ENCODE results near the gene SMYD3. TPM values are rescaled to one million over a fixed set of nuclear protein-coding genes. Genes with fewer than 3 reads are reported as not detected.

The SMYD3 gene
- total and polyA plus RNA-seq, 2 donors (not counting 1 experiment from before 2014, with no cell fraction given): 69.4 to 83.1 TPM

DNA sequence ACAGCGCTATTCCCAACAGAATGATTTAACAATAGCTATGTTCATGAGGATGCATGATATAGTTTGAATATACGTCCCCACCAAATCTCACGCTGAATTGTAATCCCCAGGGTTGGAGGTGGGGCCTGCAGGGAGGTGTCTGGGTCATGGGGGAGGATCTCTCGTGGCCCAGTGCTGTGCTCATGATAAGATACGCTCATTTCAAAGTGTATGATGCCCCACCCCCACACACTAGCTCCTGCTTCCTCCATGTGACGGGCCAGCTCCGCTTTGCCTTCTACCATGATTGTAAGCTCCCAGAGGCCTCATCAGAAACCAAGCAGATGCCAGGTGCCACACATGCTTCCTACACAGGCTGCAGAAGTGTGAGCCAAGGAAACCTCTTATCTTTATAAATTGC is 93.6 kb downstream of the SMYD3 start:
- no peak overlapping the region for H3K4me3 ChIP-seq (replicated peaks in 1 of 4; ENCODE audit: control extremely low read depth in 1 of 4, insufficient read depth in 1 of 4, low read depth in 3 of 4, low read length in 4 of 4)
- H3K27me3 ChIP-seq (ENCODE audit: control insufficient read depth, insufficient read depth, low read length): no peaks in the 10 kb centered on the region
- no peak overlapping the region for H3K9ac ChIP-seq (ENCODE audit: insufficient read depth, low read length)
- no peaks in the 10 kb centered on the region for H3K4me1 ChIP-seq (ENCODE audit: control insufficient read depth, extremely low read depth, insufficient read depth, low read length)
- H3K4me2 ChIP-seq (ENCODE audit: extremely low read depth, insufficient read depth, low read length): no peak overlapping the region
- H3K9me3 ChIP-seq (ENCODE audit: control insufficient read depth, insufficient read depth, low read depth, low read length): no peaks in the 10 kb centered on the region
- no peak overlapping the region for H3K27ac ChIP-seq (ENCODE audit: insufficient read depth, low read length)
- H4K20me1 ChIP-seq (ENCODE audit: control insufficient read depth, extremely low read depth, insufficient read depth, low read length): no peaks in the 10 kb centered on the region
- no peaks in the 10 kb centered on the region for H3K36me3 ChIP-seq (ENCODE audit: control insufficient read depth, insufficient read depth, low read length)
- no peak overlapping the region for H2AFZ ChIP-seq (ENCODE audit: low read length)
- DNase-seq (ENCODE audit: low read depth in 2 of 2): no peak
- no peak for TF ChIP-seq EZH2 (IDR thresholded peaks at IDR 0.05; ENCODE audit: low read length, missing control alignments)
- TF ChIP-seq, protein P1, sequence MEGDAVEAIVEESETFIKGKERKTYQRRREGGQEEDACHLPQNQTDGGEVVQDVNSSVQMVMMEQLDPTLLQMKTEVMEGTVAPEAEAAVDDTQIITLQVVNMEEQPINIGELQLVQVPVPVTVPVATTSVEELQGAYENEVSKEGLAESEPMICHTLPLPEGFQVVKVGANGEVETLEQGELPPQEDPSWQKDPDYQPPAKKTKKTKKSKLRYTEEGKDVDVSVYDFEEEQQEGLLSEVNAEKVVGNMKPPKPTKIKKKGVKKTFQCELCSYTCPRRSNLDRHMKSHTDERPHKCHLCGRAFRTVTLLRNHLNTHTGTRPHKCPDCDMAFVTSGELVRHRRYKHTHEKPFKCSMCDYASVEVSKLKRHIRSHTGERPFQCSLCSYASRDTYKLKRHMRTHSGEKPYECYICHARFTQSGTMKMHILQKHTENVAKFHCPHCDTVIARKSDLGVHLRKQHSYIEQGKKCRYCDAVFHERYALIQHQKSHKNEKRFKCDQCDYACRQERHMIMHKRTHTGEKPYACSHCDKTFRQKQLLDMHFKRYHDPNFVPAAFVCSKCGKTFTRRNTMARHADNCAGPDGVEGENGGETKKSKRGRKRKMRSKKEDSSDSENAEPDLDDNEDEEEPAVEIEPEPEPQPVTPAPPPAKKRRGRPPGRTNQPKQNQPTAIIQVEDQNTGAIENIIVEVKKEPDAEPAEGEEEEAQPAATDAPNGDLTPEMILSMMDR (conservative IDR thresholded peaks at IDR 0.05 in 1 of 2, IDR thresholded peaks at IDR 0.05 in 1 of 2; ENCODE audit: low read depth in 1 of 2, low read length in 2 of 2): no peak
- no peaks in the 10 kb centered on the region for H3K79me2 ChIP-seq (ENCODE audit: control insufficient read depth, insufficient read depth, low read length)

- TF ChIP-seq, protein P1 (conservative IDR thresholded peaks at IDR 0.05 in 1 of 2, IDR thresholded peaks at IDR 0.05 in 1 of 2; ENCODE audit: low read depth in 1 of 2, low read length in 2 of 2): no peak
- no peak for TF ChIP-seq EZH2 (IDR thresholded peaks at IDR 0.05; ENCODE audit: low read length, missing control alignments)
- Histone ChIP-seq H3K79me2 (ENCODE audit: control insufficient read depth, insufficient read depth, low read length) (no peaks in the 10 kb centered on the region), H4K20me1 (ENCODE audit: control insufficient read depth, extremely low read depth, insufficient read depth, low read length) (no peaks in the 10 kb centered on the region), H3K9me3 (ENCODE audit: control insufficient read depth, insufficient read depth, low read depth, low read length) (no peaks in the 10 kb centered on the region), H3K27ac (ENCODE audit: insufficient read depth, low read length) (no peak overlapping the region), H3K4me1 (ENCODE audit: control insufficient read depth, extremely low read depth, insufficient read depth, low read length) (no peaks in the 10 kb centered on the region), H3K36me3 (ENCODE audit: control insufficient read depth, insufficient read depth, low read length) (no peaks in the 10 kb centered on the region), H3K4me3 (replicated peaks in 1 of 4; ENCODE audit: control extremely low read depth in 1 of 4, insufficient read depth in 1 of 4, low read depth in 3 of 4, low read length in 4 of 4) (no peak overlapping the region), H2AFZ (ENCODE audit: low read length) (no peak overlapping the region), H3K4me2 (ENCODE audit: extremely low read depth, insufficient read depth, low read length) (no peak overlapping the region), H3K9ac (ENCODE audit: insufficient read depth, low read length) (no peak overlapping the region), H3K27me3 (ENCODE audit: control insufficient read depth, insufficient read depth, low read length) (no peaks in the 10 kb centered on the region)
- no peak for DNase-seq (ENCODE audit: low read depth in 2 of 2)
Measured at GRCh38 chr1:246404078-246404477, 103.0 kb downstream of the SMYD3 start.

GRCh38 chr1:246398126-246398813 is 108.8 kb downstream of the SMYD3 start:
- Histone ChIP-seq H3K9ac (ENCODE audit: insufficient read depth, low read length) (no peak overlapping the region), H2AFZ (ENCODE audit: low read length) (no peak overlapping the region), H3K4me3 (replicated peaks in 1 of 4; ENCODE audit: control extremely low read depth in 1 of 4, insufficient read depth in 1 of 4, low read depth in 3 of 4, low read length in 4 of 4) (no peak overlapping the region), H3K27ac (ENCODE audit: insufficient read depth, low read length) (no peak overlapping the region), H3K4me1 (ENCODE audit: control insufficient read depth, extremely low read depth, insufficient read depth, low read length) (no peaks in the 10 kb centered on the region), H3K79me2 (ENCODE audit: control insufficient read depth, insufficient read depth, low read length) (no peaks in the 10 kb centered on the region), H3K4me2 (ENCODE audit: extremely low read depth, insufficient read depth, low read length) (no peak overlapping the region), H3K36me3 (ENCODE audit: control insufficient read depth, insufficient read depth, low read length) (no peaks in the 10 kb centered on the region), H3K27me3 (ENCODE audit: control insufficient read depth, insufficient read depth, low read length) (no peaks in the 10 kb centered on the region), H3K9me3 (ENCODE audit: control insufficient read depth, insufficient read depth, low read depth, low read length) (no peaks in the 10 kb centered on the region), H4K20me1 (ENCODE audit: control insufficient read depth, extremely low read depth, insufficient read depth, low read length) (no peaks in the 10 kb centered on the region)
- TF ChIP-seq, protein P1 (conservative IDR thresholded peaks at IDR 0.05 in 1 of 2, IDR thresholded peaks at IDR 0.05 in 1 of 2; ENCODE audit: low read depth in 1 of 2, low read length in 2 of 2): no peak
- TF ChIP-seq EZH2 (IDR thresholded peaks at IDR 0.05; ENCODE audit: low read length, missing control alignments): no peak
- no peak for DNase-seq (ENCODE audit: low read depth in 2 of 2)
